Brain pericyte (primary cell): ENCODE results near the gene COL23A1.

ENCODE experiments used
- DNase-seq: peaks from one replicate; pipeline ENCODE4 v3.0.0-alpha.2; 2012; ENCODE audit warnings: low read depth, low spot score

Gene COL23A1

GRCh38 chr5:178364326-178364675 lies 225.9 kb downstream of the COL23A1 start:
- DNase-seq, result no peak

- no peak for DNase-seq
Measured at GRCh38 chr5:178363501-178364325, 226.5 kb downstream of the COL23A1 start.

- no peak for DNase-seq
Measured at GRCh38 chr5:178361657-178362445, 228.3 kb downstream of the COL23A1 start.

GRCh38 chr5:178360926-178361235 lies 229.3 kb downstream of the COL23A1 start:
- DNase-seq, result no peak

GRCh38 chr5:178360222-178360925 lies 229.8 kb downstream of the COL23A1 start:
- no peak for DNase-seq

- no peak for DNase-seq
Measured at GRCh38 chr5:178359738-178360137, 230.5 kb downstream of the COL23A1 start.

GRCh38 chr5:178357678-178358077 lies 232.5 kb downstream of the COL23A1 start:
- DNase-seq, result no peak

- no peak for DNase-seq
Measured at GRCh38 chr5:178357121-178357521, 233.1 kb downstream of the COL23A1 start.

GRCh38 chr5:178356431-178356872 lies 233.7 kb downstream of the COL23A1 start:
- no peak for DNase-seq

GRCh38 chr5:178355671-178356070 lies 234.5 kb downstream of the COL23A1 start:
- no peak for DNase-seq

GRCh38 chr5:178353461-178353860 lies 236.7 kb downstream of the COL23A1 start:
- DNase-seq, result no peak

- no peak for DNase-seq
Measured at GRCh38 chr5:178352035-178352349, 238.2 kb downstream of the COL23A1 start.

GRCh38 chr5:178351221-178352034 lies 238.8 kb downstream of the COL23A1 start:
- no peak for DNase-seq

GRCh38 chr5:178350361-178351220 lies 239.6 kb downstream of the COL23A1 start:
- no peak for DNase-seq

GRCh38 chr5:178349625-178350353 lies 240.4 kb downstream of the COL23A1 start:
- no peak for DNase-seq

- DNase-seq, result no peak
Measured at GRCh38 chr5:178349075-178349511, 241.1 kb downstream of the COL23A1 start.

GRCh38 chr5:178348356-178349074 lies 241.7 kb downstream of the COL23A1 start:
- no peak for DNase-seq

- no peak for DNase-seq
Measured at GRCh38 chr5:178347956-178348355, 242.2 kb downstream of the COL23A1 start.

GRCh38 chr5:178346607-178347334 lies 243.4 kb downstream of the COL23A1 start:
- no peak for DNase-seq
